HepG2 (cell line): Measurements from ENCODE around the gene ACACB. TPM values are rescaled to one million over a fixed set of nuclear protein-coding genes. Genes with fewer than 3 reads are reported as not detected.

Experiments used
- DPF2 ChIP-seq: sonication (generic); formaldehyde crosslinking; IDR thresholded peaks from 2 replicates; pipeline ENCODE4 v1.4.0; 2020; ENCODE audit warnings: mild to moderate bottlenecking, low read depth, missing genetic modification reagents, borderline replicate concordance
- FOXK2 ChIP-seq: fragments of 450-650 bp; IDR thresholded peaks from 2 replicates; pipeline ENCODE4 v1.6.1; 2016
- GFI1 ChIP-seq: sonication (generic); formaldehyde crosslinking; IDR thresholded peaks from 2 replicates; pipeline ENCODE4 v1.5.0; 2020; ENCODE audit warnings: missing genetic modification reagents, mild to moderate bottlenecking, borderline replicate concordance
- GTF3A ChIP-seq: sonication (generic); formaldehyde crosslinking; conservative IDR thresholded peaks from 2 replicates; pipeline ENCODE4 v1.4.0; 2020; ENCODE audit warnings: mild to moderate bottlenecking, missing genetic modification reagents
- MAF1 ChIP-seq: sonication (generic); formaldehyde crosslinking; IDR thresholded peaks from 2 replicates; pipeline ENCODE4 v1.5.0; 2020; ENCODE audit warnings: missing genetic modification reagents, borderline replicate concordance
- MTA3 ChIP-seq: sonication (generic); formaldehyde crosslinking; IDR thresholded peaks from 2 replicates; pipeline ENCODE4 v1.4.0; 2020; ENCODE audit warnings: missing genetic modification reagents
- MTF1 ChIP-seq: sonication (generic); formaldehyde crosslinking; IDR thresholded peaks from 2 replicates; pipeline ENCODE4 v1.5.0; 2020; ENCODE audit warnings: missing genetic modification reagents
- PHF8 ChIP-seq: sonication (generic); formaldehyde crosslinking; IDR thresholded peaks from 2 replicates; pipeline ENCODE4 v1.5.0; 2020; ENCODE audit warnings: missing genetic modification reagents
- POLR2AphosphoS2 ChIP-seq: IDR thresholded peaks from 2 replicates; pipeline ENCODE4 v1.6.1; 2011; ENCODE audit warnings: low read depth, low read length, improper control_type of control experiment
- RNF2 ChIP-seq: fragments of 450-650 bp; conservative IDR thresholded peaks from 2 replicates; pipeline ENCODE4 v1.6.1; 2016; ENCODE audit warnings: low read depth
- STAG1 ChIP-seq: sonication (generic); formaldehyde crosslinking; IDR thresholded peaks from 2 replicates; pipeline ENCODE4 v1.4.0; 2020; ENCODE audit warnings: missing genetic modification reagents
- TAF1 ChIP-seq: sonication (generic); formaldehyde crosslinking; IDR thresholded peaks from 2 replicates; pipeline ENCODE4 v1.4.0; 2020; ENCODE audit warnings: missing genetic modification reagents
- ZBTB2 ChIP-seq: sonication (generic); formaldehyde crosslinking; IDR thresholded peaks from 2 replicates; pipeline ENCODE4 v1.8.0; 2022; ENCODE audit warnings: low read depth, missing genetic modification reagents
- ZNF232 ChIP-seq: sonication (generic); formaldehyde crosslinking; IDR thresholded peaks from 2 replicates; pipeline ENCODE4 v1.4.0; 2020; ENCODE audit warnings: missing genetic modification reagents, borderline replicate concordance
- ZNF331 ChIP-seq: sonication (generic); formaldehyde crosslinking; IDR thresholded peaks from 2 replicates; pipeline ENCODE4 v1.4.0; 2020; ENCODE audit warnings: missing genetic modification reagents
- ZNF530 ChIP-seq: sonication (generic); formaldehyde crosslinking; IDR thresholded peaks from 2 replicates; pipeline ENCODE4 v1.5.0; 2020; ENCODE audit warnings: low read depth, mild to moderate bottlenecking, missing genetic modification reagents
- ZNF550 ChIP-seq: sonication (generic); formaldehyde crosslinking; IDR thresholded peaks from 2 replicates; pipeline ENCODE4 v1.4.0; 2020; ENCODE audit warnings: mild to moderate bottlenecking, missing genetic modification reagents, borderline replicate concordance
- ZNF605 ChIP-seq: sonication (generic); formaldehyde crosslinking; IDR thresholded peaks from 2 replicates; pipeline ENCODE4 v1.8.0; 2022; ENCODE audit warnings: mild to moderate bottlenecking, missing genetic modification reagents
- ZNF609 ChIP-seq: sonication (generic); formaldehyde crosslinking; IDR thresholded peaks from 2 replicates; pipeline ENCODE4 v1.4.0; 2020; ENCODE audit warnings: mild to moderate bottlenecking, missing genetic modification reagents, borderline replicate concordance
- ZNF713 ChIP-seq: sonication (generic); formaldehyde crosslinking; IDR thresholded peaks from 2 replicates; pipeline ENCODE4 v1.4.0; 2020; ENCODE audit warnings: mild to moderate bottlenecking, missing genetic modification reagents
- ZNF780A ChIP-seq: sonication (generic); formaldehyde crosslinking; IDR thresholded peaks from 2 replicates; pipeline ENCODE4 v1.8.0; 2022; ENCODE audit warnings: mild to moderate bottlenecking, missing genetic modification reagents, moderate library complexity
- ZNF879 ChIP-seq: sonication (generic); formaldehyde crosslinking; IDR thresholded peaks from 2 replicates; pipeline ENCODE4 v1.8.1; 2023; ENCODE audit warnings: missing genetic modification reagents
- ZSCAN29 ChIP-seq: sonication (generic); formaldehyde crosslinking; conservative IDR thresholded peaks from 2 replicates; pipeline ENCODE4 v1.4.0; 2020; ENCODE audit warnings: mild to moderate bottlenecking, missing genetic modification reagents
- ZXDC ChIP-seq: sonication (generic); formaldehyde crosslinking; IDR thresholded peaks from 2 replicates; pipeline ENCODE4 v1.5.0; 2020; ENCODE audit warnings: mild to moderate bottlenecking, missing genetic modification reagents
- polyA plus RNA-seq, 8 experiments: library from polyadenylated mRNA; depleted of rRNA in 3 of 8; stranded (reverse) in 7 of 8; unstranded in 1 of 8; fragments of >200 nt; fragmentation: Illumina TruSeq in 4 of 8; extraction: Trizol in 4 of 8; gene quantifications; 2 replicates each; pipeline versions ENCODE4 v1.2.1 to v1.2.3, GENCODE V29; 2011 to 2016; ENCODE audit warnings: low read depth in 4 of 8, missing spikeins in 1 of 8, mixed read lengths in 1 of 8; ENCODE audit not compliant: insufficient read depth in 1 of 8
- total RNA-seq, 5 experiments: library from RNA; depleted of rRNA; stranded (reverse); fragments of >200 nt; fragmentation: Illumina TruSeq; extraction: Trizol; gene quantifications; 2 replicates each; pipeline ENCODE4 v1.2.3, GENCODE V29; 2016; ENCODE audit warnings: low read depth in 1 of 5

The ACACB gene
- total and polyA plus RNA-seq, 2 of the 13 experiments (the other 11 are each of a cell fraction or from before 2014, with no cell fraction given), result 6.2 to 8.6 TPM

GRCh38 chr12:109110988-109111495 lies 5.3 kb upstream of the ACACB start (continued):
- TF ChIP-seq ZNF609 (CRISPR knock-in tag) (0 out of 2 replicates have a peak, but pooled peaks have one; percentile 29), ZNF780A (CRISPR knock-in tag) (no peak), ZBTB2 (CRISPR knock-in tag) (no peak), ZNF331 (CRISPR knock-in tag) (peak; percentile 52; the same call in 1 of the 2 replicates), POLR2AphosphoS2 (no peak), FOXK2 (no peak), MTF1 (CRISPR knock-in tag) (no peak), ZSCAN29 (no peak), DPF2 (CRISPR knock-in tag) (no peak), MTA3 (CRISPR knock-in tag) (no peak), GTF3A (CRISPR knock-in tag) (no peak), STAG1 (CRISPR knock-in tag) (no peak), ZNF530 (CRISPR knock-in tag) (no peak), GFI1 (CRISPR knock-in tag) (no peak), MAF1 (no peak), ZNF550 (CRISPR knock-in tag) (no peak), TAF1 (CRISPR knock-in tag) (peak; percentile 58; the same call in 1 of the 2 replicates), ZXDC (CRISPR knock-in tag) (no peak), ZNF713 (no peak), ZNF879 (CRISPR knock-in tag) (no peak), ZNF232 (no peak), RNF2 (no peak), PHF8 (CRISPR knock-in tag) (peak; percentile 90), ZNF605 (CRISPR knock-in tag) (peak; percentile 92)
